HG03565 (cell line): ENCODE measurements around the gene CEACAM7.

ENCODE experiments used
- ATAC-seq: cut with Tn5 transposase; IDR thresholded peaks from one replicate; pipeline ENCODE4 v1.9.1; 2021; ENCODE audit warnings: mild to moderate bottlenecking, moderate library complexity; ENCODE audit not compliant: unreplicated experiment

Gene CEACAM7

DNA sequence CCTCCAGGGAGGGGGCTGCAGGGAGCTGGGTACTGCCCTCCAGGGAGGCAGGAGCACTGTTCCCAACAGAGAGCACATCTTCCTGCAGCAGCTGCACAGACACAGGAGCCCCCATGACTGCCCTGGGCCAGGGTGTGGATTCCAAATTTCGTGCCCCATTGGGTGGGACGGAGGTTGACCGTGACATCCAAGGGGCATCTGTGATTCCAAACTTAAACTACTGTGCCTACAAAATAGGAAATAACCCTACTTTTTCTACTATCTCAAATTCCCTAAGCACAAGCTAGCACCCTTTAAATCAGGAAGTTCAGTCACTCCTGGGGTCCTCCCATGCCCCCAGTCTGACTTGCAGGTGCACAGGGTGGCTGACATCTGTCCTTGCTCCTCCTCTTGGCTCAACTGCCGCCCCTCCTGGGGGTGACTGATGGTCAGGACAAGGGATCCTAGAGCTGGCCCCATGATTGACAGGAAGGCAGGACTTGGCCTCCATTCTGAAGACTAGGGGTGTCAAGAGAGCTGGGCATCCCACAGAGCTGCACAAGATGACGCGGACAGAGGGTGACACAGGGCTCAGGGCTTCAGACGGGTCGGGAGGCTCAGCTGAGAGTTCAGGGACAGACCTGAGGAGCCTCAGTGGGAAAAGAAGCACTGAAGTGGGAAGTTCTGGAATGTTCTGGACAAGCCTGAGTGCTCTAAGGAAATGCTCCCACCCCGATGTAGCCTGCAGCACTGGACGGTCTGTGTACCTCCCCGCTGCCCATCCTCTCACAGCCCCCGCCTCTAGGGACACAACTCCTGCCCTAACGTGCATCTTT lies 12.5 kb upstream of the CEACAM7 start:
- no peak for ATAC-seq

- ATAC-seq, result no peak
Observed at GRCh38 chr19:41699968-41700323, 11.9 kb upstream of the CEACAM7 start.

- ATAC-seq, result no peak
Observed at GRCh38 chr19:41699231-41699967, 11.3 kb upstream of the CEACAM7 start.

- no peak for ATAC-seq
Observed at GRCh38 chr19:41698746-41699230, 10.7 kb upstream of the CEACAM7 start.

DNA sequence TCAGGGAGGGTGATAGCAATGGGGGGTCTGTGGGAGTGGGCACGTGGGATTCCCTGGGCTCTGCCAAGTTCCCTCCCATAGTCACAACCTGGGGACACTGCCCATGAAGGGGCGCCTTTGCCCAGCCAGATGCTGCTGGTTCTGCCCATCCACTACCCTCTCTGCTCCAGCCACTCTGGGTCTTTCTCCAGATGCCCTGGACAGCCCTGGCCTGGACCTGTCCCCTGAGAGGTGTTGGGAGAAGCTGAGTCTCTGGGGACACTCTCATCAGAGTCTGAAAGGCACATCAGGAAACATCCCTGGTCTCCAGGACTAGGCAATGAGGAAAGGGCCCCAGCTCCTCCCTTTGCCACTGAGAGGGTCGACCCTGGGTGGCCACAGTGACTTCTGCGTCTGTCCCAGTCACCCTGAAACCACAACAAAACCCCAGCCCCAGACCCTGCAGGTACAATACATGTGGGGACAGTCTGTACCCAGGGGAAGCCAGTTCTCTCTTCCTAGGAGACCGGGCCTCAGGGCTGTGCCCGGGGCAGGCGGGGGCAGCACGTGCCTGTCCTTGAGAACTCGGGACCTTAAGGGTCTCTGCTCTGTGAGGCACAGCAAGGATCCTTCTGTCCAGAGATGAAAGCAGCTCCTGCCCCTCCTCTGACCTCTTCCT lies 9.3 kb upstream of the CEACAM7 start:
- ATAC-seq, result no peak

- ATAC-seq, result no peak
Observed at GRCh38 chr19:41696402-41697197, 8.5 kb upstream of the CEACAM7 start.

GRCh38 chr19:41695745-41696144 lies 7.7 kb upstream of the CEACAM7 start:
- no peak for ATAC-seq

- no peak for ATAC-seq
Observed at GRCh38 chr19:41694831-41695635, 7.0 kb upstream of the CEACAM7 start.

DNA sequence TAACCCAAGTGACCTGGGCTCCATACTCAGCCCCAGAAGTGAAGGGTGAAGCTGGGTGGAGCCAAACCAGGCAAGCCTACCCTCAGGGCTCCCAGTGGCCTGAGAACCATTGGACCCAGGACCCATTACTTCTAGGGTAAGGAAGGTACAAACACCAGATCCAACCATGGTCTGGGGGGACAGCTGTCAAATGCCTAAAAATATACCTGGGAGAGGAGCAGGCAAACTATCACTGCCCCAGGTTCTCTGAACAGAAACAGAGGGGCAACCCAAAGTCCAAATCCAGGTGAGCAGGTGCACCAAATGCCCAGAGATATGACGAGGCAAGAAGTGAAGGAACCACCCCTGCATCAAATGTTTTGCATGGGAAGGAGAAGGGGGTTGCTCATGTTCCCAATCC lies 6.1 kb upstream of the CEACAM7 start:
- ATAC-seq, result no peak

DNA sequence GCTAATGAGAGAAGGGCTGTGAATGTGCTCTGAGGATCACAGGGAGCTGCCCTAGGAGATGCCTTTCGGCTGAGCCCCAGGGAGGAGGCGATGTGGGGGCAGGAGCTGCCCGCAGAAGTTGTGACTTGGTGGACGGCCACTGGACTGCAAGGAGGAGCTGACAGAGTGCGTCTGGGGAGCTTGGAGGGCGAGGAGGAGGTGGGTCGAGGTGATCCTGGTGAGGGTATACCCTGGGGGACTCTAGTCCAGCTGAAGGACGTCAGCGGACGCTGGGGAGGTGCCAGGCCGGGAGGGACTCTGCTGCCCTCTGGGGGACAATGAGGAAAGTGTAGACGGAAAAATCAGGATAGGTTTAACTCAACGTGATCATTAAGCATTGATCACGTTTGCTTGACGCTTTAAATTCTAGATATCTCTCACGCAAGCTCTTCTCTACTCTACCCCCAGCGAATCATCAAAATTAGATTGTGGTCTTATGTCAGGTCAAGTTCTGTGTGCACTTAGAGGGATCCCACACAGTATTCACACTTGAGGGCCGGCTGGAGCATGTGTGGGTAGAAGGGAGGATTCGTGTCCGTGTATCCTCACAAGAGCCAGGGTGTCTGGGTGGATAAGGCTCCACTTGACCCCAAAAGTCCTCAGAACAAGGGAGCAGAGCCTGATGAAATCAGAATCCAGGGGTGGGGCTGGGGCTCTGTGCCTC lies 3.3 kb upstream of the CEACAM7 start:
- no peak for ATAC-seq

DNA sequence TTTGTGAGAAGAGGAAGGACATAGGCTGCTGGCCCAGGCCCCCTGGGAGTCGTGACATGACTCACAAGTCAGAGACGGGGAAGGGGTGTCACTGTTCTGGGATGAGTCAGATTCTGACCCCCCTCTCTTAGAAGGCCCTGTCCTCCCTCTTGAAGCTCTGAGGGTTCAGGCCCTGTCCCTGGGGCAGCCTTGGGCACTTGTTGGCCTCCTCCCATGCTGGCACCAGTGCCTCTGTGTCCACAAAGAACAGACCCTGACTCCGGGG lies 2.7 kb upstream of the CEACAM7 start:
- ATAC-seq, result no peak

- no peak for ATAC-seq
Observed at GRCh38 chr19:41689993-41690800, 2.1 kb upstream of the CEACAM7 start.

DNA sequence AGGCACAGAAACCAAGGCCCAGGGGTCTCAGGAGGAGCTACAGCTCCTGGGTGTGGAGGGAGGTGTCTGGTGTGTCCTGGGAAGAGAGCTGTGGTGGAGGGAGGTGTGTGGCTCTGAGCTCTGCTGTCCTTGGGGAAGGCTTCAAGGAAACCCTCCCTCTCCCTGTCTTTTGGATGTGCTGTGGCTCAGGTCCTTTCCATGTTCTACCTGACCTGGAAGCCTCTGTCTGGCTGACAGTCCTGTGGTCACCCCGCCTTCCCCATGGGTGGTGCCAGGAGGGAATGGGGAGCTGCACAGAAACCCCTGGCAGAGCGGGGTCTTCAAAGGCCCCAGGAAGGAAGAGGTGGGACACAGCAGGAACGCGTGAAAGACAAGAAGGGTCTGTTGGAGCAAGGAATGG lies 617 bp upstream of the CEACAM7 start:
- no peak for ATAC-seq

DNA sequence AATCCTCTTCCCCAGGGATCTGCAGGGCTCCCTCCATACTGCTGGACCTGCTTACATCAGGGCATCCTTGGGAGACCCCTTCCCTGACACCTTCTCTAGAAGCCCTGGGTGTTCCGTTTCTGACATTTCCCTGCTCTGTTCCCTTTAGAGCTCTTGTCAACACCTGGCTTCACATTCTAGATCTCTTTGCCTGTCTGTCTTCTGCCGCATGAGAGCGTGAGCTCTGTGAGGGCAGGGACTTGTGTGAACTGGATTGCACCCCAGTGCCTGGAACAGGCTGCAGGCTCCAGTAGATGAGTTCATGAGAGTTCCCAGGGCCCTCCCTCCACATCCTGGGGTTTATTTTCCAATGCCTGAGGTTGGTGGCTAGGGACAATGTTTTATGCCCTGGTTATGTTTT lies 651 bp downstream of the CEACAM7 start:
- ATAC-seq, result no peak

DNA sequence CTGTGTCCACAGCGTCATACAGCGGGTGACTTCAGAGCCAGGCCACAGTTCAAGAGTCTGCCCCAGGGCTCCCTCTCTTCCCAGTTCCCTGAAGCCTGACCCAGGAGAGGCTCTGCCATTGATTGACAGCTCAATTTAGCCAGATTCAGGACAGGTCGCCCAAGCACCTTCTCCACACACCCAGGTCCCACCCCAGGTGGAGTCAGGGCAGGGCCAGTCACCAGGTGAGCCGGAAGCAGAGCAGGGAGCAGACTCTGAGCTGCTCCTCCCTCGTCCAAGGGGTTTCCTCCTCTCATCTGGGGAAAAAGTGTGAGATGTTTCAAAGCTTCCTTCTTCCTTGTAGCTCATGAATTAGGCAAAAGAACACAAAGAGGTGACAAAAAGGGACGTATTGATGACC lies 5.6 kb downstream of the CEACAM7 start:
- ATAC-seq, result no peak

DNA sequence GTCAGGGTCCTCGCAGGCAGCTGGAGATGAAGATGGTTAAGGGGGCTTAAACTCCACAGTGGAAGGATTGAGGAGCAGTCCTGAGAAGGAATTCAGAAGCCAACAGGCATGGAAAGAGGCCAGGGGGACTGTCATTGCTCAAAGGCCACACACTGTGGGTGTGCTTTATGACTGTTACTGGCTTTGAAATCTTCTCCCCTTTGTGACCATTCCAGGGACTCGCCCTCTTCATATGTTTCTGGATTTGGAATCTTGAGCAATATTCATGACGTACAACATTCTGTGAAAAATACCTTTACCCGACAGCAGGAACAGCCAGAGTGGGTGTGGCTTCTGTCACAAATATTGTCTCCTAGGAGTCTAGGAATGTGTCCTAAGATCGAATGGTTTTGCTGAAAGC lies 16.6 kb downstream of the CEACAM7 start:
- ATAC-seq, result no peak

GRCh38 chr19:41670755-41671154 lies 17.3 kb downstream of the CEACAM7 start:
- no peak for ATAC-seq

GRCh38 chr19:41668315-41668714 lies 19.8 kb downstream of the CEACAM7 start:
- ATAC-seq, result no peak

- ATAC-seq, result no peak
Observed at GRCh38 chr19:41666075-41666474, 22.0 kb downstream of the CEACAM7 start.
